ENCODE results near the gene CDHR5. TPM values are rescaled to one million over a fixed set of nuclear protein-coding genes. Genes with fewer than 3 reads are reported as not detected.

The CDHR5 gene
- polyA plus RNA-seq, 1 experiment = not detected

DNA sequence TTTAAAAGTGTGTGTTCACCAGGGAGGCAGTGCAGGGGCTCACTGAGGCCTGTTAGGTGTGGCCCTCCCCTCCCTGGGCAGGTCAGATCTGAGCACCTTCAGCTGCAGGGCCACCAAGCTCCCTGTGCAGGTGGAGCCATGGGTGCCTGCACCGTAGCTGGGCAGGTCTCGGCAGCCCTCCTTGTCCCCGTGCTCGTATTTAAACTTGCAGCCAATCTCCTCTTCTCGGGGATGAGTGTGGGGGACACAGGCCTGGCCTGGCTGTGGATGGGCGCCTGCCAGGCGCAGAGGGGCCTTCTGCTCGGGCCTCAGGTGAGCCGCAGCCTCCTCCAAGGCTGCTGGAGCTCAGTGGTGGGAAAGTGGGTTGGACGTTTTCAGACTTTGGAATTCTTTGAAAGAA, 29.4 kb downstream of the CDHR5 start:
- ChIA-PET CTCF (no interaction called here), POLR2A (no interaction called here)
- no peak for DNase-seq (ENCODE audit: low read depth)
- no peak overlapping the region for H3K4me3 ChIP-seq (ENCODE audit: low read depth, low read length)
- peaks cover 44% of the 10 kb centered on the region for H3K36me3 ChIP-seq (ENCODE audit: control insufficient read depth, insufficient read depth, low read length)
- TF ChIP-seq, protein P1, sequence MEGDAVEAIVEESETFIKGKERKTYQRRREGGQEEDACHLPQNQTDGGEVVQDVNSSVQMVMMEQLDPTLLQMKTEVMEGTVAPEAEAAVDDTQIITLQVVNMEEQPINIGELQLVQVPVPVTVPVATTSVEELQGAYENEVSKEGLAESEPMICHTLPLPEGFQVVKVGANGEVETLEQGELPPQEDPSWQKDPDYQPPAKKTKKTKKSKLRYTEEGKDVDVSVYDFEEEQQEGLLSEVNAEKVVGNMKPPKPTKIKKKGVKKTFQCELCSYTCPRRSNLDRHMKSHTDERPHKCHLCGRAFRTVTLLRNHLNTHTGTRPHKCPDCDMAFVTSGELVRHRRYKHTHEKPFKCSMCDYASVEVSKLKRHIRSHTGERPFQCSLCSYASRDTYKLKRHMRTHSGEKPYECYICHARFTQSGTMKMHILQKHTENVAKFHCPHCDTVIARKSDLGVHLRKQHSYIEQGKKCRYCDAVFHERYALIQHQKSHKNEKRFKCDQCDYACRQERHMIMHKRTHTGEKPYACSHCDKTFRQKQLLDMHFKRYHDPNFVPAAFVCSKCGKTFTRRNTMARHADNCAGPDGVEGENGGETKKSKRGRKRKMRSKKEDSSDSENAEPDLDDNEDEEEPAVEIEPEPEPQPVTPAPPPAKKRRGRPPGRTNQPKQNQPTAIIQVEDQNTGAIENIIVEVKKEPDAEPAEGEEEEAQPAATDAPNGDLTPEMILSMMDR (IDR thresholded peaks at IDR 0.05; ENCODE audit: insufficient read depth, low read depth, low read length) = no peak
- no peaks in the 10 kb centered on the region for H3K27me3 ChIP-seq (ENCODE audit: control insufficient read depth, insufficient read depth, low read length)

DNA sequence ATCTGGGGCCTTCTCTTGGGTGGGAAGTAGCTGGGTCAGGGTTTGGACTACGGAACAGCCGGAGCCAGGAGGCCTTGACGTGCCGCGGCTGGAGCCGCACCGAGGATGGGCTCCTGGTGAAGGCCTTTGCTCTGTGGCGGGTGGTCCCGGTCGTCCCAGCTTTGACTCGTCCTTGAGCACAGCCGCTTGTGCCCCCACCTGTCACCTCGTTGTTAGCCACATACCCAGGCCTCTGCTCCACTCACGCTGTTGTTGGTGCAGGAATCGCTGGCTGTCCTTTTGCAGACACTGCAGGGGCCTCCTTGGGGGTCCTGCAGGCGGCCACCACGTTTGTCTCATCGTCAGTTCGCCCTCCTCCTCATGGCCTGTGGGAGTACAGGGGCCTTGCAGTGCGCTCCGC, 31.4 kb downstream of the CDHR5 start:
- Histone ChIP-seq H3K36me3 (ENCODE audit: control insufficient read depth, insufficient read depth, low read length) (peaks cover 43% of the 10 kb centered on the region), H3K4me3 (ENCODE audit: low read depth, low read length) (no peak overlapping the region), H3K27me3 (ENCODE audit: control insufficient read depth, insufficient read depth, low read length) (no peaks in the 10 kb centered on the region)
- no peak for DNase-seq (ENCODE audit: low read depth)
- ChIA-PET CTCF (no interaction called here), POLR2A (no interaction called here)
- TF ChIP-seq, protein P1 (IDR thresholded peaks at IDR 0.05; ENCODE audit: insufficient read depth, low read depth, low read length) = no peak

DNA sequence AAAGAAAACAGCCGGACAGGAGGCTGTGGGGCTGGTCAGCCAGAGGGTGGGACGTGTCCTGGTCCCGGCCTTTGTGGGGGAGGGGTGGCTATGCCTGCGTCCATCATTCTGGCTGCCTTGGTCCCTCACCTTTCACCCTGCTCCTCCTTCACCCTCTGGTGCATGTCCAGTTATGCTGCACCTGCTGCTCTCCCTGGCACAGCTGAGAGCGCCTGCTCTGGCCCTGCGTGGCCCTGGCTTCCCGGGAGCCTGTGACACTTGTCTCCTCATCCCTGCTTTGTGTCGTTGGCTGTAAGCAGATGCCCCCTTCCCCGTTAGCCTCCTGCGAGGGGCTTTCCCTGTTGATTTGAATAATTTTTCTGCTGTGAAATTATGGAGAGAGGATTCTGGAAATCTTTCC, 31.8 kb downstream of the CDHR5 start:
- TF ChIP-seq, protein P1 (IDR thresholded peaks at IDR 0.05; ENCODE audit: insufficient read depth, low read depth, low read length) = no peak
- no peak for DNase-seq (ENCODE audit: low read depth)
- POLR2A ChIA-PET = no interaction called here
- H3K4me3 ChIP-seq (ENCODE audit: low read depth, low read length) = no peak overlapping the region
- H3K36me3 ChIP-seq (ENCODE audit: control insufficient read depth, insufficient read depth, low read length) = peaks cover 38% of the 10 kb centered on the region
- CTCF ChIA-PET = no interaction called here
- H3K27me3 ChIP-seq (ENCODE audit: control insufficient read depth, insufficient read depth, low read length) = no peaks in the 10 kb centered on the region

DNA sequence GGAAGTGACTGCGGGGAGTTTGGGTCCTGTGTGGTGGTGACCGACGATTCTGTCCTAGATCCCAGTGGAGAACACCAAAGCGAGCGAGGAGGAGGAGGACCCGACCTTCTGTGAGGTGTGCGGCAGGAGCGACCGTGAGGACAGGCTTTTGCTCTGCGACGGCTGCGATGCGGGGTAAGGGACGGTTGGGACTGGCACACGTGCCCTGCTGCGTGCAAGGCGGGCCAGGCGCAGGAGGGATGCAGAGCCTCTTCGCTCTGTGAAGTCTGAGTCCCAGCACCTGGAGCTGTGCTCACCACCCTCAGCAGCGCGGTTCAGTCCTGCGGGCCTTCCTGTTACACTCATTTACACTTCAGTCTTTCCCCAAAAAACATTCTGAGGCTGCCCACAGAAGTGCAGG, 32.3 kb downstream of the CDHR5 start:
- H3K4me3 ChIP-seq (ENCODE audit: low read depth, low read length) = no peak overlapping the region
- H3K36me3 ChIP-seq (ENCODE audit: control insufficient read depth, insufficient read depth, low read length) = peaks cover 40% of the 10 kb centered on the region
- ChIA-PET POLR2A (no interaction called here), CTCF (no interaction called here)
- DNase-seq (ENCODE audit: low read depth) = no peak
- H3K27me3 ChIP-seq (ENCODE audit: control insufficient read depth, insufficient read depth, low read length) = no peaks in the 10 kb centered on the region
- TF ChIP-seq, protein P1 (IDR thresholded peaks at IDR 0.05; ENCODE audit: insufficient read depth, low read depth, low read length) = no peak

DNA sequence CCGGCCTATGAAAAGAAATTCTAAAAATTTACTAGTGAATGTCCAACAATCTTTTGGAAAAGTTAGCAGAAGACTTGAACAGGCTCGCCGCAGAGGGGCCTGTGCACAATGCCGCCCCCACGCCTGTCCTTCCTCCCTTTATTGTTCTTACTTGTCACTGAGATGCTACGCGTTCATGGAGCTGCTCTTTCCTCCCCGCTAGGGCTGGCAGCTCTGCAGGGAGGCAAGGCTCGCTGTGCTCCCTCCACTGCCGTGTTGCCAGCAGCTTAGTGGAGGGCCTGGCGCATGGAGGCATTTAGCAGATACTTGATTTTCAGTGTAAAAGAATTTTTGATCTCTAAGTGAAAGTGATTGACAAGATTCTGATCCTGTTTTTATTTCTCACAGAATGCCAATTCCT, 33.8 kb downstream of the CDHR5 start:
- H3K4me3 ChIP-seq (ENCODE audit: low read depth, low read length) = no peak overlapping the region
- H3K27me3 ChIP-seq (ENCODE audit: control insufficient read depth, insufficient read depth, low read length) = no peaks in the 10 kb centered on the region
- TF ChIP-seq, protein P1 (IDR thresholded peaks at IDR 0.05; ENCODE audit: insufficient read depth, low read depth, low read length) = no peak
- POLR2A ChIA-PET = no interaction called here
- DNase-seq (ENCODE audit: low read depth) = no peak
- CTCF ChIA-PET = no interaction called here
- peaks cover 36% of the 10 kb centered on the region for H3K36me3 ChIP-seq (ENCODE audit: control insufficient read depth, insufficient read depth, low read length)
